ENCODE results near the gene ORAI1. TPM values are rescaled to one million over a fixed set of nuclear protein-coding genes. Genes with fewer than 3 reads are reported as not detected.
"Not testable (repeated sequence)": the region's sequence is repeated elsewhere in the genome, so short reads cannot be mapped to it uniquely, and the experiment has no call there.

The ORAI1 gene
- total RNA-seq, 1 experiment from 2014 or later: 8.5 TPM

DNA sequence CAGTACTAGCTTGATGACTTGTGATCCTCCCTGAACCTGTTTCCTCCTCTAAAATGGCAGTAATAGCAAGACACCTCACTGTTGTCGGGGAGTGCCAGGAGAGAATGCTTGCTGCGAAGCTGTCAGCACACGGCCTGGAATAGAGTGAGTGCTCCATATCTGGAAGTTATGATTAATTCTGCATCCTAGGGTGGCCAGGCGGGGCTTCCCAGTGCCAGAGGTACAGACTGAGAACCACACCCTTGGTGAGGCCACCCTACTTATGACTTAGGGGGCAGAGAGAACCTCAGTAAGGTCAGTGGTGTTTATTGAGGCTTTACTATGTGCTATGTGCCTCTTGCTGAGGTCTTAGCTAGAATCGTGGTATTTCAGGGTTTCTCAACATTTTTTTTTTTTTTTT, 23.0 kb downstream of the ORAI1 start:
- DNase-seq (ENCODE audit: low spot score): no peak

- no peak for DNase-seq (ENCODE audit: low spot score)
These were observed 23.6 kb downstream of the ORAI1 start for GRCh38 chr12:121649819-121650353.

DNA sequence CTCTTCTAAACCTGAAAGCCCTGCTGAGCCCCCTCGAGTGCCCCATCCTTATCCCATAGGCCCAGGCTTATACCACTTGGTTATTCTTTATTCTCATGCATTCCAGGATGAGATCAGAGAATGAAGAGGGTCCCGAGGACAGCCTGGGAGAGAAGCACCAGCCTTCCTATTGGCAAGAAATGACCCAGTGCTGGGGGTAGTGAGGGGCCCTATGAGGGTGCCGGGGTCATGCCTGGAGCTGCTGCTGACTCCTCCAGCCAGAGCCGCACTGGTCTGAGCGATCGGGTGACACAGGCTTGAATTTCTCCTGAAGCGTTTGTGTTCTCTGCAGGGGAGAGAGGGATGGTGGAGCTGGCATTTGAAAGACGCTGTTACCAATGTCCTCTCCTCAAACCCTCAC, 25.0 kb downstream of the ORAI1 start:
- DNase-seq (ENCODE audit: low spot score): no peak

DNA sequence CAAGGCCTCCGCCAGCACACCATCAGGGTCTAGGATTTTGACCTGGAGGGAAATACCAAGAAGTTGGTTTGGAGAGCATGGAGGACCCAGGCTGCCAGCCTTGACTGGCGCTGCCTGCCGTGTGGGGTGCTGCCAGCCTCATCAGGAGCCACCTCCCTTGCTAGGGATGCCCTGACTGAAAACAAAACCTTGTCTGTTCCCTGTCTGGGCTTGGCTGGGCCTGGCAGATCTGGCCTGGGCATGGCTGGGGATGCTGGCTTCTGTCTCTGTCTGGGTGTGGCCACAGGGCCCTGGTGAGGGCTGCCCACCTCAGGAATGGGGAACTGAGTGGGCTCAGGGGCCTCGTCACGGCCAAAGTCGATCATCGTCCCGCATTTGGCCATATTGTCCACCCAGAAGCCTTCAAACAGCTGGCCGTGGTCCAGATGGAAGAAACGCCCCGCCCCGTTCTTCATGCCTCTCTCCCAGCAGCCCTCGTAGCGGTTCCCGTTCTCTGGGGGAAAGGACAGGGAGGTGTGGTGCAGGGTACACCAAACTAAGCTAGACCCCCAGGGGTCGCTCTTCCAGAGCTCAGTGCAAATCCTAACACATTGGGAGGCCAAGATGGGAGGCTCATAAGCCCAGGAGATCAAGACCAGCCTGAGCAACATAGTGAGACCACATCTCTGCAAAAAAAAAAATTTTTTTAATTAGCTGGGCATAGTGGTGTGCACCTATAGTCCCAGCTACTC, 26.6 kb downstream of the ORAI1 start:
- no peak for DNase-seq (ENCODE audit: low spot score)

DNA sequence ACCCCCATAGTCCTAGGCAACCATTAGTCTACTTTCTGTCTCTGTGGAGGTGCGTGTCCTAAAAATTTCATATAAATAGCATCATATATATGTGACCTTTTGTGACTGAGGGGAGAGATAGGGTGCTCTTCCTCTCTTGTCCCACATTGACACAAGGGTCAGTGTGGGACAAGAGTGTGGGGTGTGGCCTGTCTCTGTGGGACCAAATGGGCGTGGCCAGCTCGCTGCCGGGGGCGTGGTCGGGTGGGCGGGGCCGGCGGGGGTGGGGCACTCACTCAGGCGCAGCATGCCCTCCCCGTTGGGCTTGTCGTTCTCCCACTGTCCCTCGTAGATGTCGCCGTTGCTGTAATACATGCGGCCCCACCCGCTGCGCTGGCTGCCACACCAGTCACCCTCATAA, 27.7 kb downstream of the ORAI1 start:
- no peak for DNase-seq (ENCODE audit: low spot score)

DNA sequence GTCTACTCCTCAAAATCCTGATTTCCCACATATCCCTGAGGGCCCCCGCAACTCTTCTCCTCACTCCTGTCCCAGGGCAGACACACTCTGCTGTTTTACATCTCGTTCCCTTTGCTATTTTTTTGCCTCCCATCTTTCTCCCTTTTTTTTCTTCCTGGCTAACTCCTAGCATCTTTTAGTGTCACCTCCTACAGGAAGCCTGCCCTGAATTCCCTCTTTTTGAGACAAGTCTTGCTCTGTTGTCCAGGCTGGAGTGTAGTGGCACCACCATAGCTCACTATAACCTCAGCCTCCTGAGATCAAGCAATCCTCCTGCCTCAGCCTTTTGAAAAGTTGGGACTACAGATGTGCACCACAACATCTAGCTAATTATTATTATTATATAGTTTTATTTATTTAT, 29.8 kb downstream of the ORAI1 start:
- no peak for DNase-seq (ENCODE audit: low spot score)

DNA sequence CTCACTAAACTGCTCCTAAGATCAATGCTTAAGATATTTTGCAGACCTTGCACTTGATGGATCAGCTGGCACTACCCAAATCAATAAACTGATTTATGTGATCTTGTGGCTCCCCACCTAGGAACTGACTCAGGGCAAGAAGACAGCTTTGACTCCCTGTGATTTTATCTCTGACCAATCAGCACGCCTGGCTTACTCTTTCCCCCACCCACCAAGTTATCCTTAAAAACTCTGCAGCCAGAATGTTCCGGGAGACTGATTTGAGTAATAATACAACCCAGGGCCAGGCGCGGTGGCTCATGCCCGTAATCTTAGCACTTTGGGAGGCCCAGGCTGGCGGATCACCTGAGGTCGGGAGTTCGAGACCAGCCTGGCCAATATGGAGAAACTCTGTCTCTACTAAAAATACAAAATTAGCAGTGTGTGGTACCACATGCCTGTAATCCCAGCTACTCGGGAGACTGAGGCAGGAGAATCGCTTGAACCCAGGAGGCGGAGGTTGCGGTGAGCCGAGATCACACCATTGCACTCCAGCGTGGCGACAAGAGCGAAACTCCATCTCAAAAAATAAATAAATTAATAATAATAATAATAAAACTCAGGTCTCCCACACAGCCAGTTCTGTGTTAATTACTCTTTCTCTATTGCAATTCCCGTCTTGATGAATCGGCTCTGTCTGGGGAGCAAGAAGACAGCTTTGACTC, 31.1 kb downstream of the ORAI1 start:
- no peak for DNase-seq (ENCODE audit: low spot score)

DNA sequence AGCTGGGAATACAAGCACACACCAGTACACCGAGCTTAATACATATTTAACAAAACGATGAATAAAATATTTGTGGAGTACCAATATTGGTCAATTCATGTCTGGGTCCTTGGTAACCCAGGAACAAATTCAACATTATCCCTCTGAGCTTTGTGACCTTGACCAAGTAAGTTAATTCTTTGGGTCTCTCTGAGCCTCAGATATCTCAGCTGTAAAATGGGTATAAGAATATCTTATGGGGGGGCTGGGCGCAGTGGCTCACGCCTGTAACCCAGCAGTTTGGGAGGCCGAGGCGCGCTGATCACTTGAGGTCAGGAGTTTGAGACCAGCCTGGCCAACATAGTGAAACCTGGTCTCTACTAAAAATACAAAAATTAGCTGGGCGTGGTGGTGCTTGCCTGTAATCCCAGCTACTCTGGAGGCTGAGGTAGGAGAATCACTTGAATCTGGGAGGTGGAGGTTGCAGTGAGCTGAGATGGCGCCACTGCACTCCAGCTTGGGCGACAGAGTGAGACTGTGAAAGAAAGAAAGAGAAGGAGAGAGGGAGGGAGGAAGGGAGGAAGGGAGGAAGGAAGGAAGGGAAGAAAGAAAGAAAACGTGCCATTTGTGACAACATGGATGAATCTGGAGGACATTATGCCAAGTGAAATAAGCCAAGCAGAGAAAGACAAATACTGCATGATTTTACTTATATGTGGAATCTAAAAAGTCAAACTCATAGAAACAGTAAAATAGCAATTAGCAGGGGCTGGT, 35.2 kb downstream of the ORAI1 start:
- DNase-seq (ENCODE audit: low spot score): not testable (repeated sequence)

GRCh38 chr12:121663610-121663929, 37.2 kb downstream of the ORAI1 start:
- DNase-seq (ENCODE audit: low spot score): no peak

DNA sequence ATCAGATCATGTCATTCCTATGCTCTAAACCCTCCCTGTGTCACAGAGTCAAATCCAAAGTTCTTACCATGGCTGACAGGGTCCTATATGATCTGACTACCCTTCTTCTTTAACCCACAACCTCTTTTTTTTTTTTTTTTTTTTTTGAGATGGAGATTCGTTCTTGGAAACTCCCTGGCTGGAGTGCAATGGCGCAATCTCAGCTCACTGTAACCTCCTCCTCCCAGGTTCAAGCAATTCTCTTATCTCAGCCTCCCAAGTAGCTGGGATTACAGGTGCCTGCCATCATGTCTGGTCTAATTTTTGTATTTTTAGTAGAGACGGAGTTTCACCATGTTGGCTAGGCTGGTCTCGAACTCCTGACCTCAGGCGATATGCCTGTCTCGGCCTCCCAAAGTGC, 40.5 kb downstream of the ORAI1 start:
- DNase-seq (ENCODE audit: low spot score): not testable (repeated sequence)

DNA sequence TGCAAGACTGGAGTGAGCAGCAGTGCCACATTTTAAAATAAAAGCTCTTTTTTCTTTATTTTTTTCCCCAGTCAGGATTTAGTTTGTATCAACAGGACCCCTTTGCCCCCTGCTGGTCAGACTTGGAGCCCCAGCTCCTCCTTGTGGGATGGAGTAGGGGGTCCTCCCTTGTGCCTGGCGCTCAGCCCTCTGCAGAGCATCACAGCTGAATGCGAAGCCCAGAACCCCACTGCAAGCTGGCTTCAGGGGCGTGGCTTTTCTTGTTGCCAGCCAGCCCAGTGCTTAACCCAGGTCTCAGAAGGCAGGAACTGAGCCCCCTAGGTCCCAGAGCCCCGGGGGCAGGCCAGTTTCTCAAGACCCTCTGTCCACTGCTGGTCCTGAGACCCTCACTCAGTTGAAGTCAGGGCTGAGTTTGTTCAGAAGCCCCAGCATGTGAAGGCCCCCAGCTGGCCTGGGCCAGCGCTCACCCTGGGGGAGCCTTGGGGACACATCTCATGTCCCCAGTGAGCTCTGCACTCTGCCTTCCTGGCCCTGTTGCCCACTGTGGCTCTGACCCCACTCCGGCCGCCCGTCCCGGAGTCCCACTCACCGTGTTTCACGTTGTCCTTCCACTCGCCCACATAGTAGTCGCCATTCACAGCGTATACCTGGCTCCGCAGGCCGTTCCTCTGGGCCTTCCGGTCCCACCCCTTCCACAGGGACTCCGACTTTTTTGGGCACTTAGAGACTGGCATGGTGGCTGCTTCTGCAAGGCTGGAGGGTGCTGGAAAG, 42.6 kb downstream of the ORAI1 start:
- no peak for DNase-seq (ENCODE audit: low spot score)

- DNase-seq (ENCODE audit: low spot score): no peak
These were observed 43.2 kb downstream of the ORAI1 start, which contains the start of gene MORN3 for GRCh38 chr12:121669521-121669900. MORN3 (minus strand) TSS chr12:121669654; CDS start chr12:121669483, 171 bp downstream.

DNA sequence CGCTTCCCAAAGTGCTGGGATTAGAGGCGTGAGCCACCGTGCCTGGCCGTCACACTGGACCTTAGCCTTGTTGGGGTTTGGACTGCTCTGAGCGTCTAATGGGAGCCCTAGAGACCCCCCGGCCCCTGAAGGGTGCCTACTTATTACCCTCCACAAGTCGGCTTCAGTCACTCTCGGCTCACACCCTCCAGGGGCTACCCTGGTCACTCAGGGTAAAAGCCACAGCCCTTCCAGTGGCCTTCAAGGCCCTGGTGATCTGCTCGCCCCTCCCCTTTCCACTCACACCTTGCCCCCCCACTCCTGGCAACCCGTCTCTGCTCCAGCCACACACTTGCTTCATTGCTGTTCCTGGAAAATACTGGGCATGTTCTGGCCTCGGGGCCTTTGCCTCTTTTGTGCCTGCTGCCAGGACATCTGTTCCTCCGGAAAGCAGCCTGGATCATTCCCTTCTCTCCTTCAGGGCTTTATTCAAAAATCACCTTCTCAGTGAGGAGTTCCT, 46.7 kb downstream of the ORAI1 start:
- DNase-seq (ENCODE audit: low spot score): no peak

DNA sequence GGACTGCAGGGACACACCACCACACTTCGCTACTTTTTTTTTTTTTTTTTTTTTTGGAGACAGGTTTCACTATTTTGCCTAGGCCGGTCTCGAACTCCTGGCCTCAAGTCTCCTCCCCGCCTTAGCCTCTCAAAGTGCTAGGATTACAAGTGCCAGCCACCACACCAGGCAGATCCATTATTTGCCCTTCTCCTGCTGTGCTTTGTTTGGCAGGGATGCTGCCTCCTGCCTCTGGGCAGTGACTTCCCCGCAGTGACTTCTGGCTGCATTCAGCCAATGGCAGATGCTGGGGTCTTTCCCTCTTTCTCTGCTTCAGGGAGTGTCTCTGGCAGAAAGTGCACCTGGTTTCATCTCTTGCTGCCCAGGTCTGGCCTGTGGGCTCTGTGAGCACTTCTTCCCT, 49.9 kb downstream of the ORAI1 start:
- no peak for DNase-seq (ENCODE audit: low spot score)

GRCh38 chr12:121678305-121678704, 52.0 kb downstream of the ORAI1 start:
- no peak for DNase-seq (ENCODE audit: low spot score)

- DNase-seq (ENCODE audit: low spot score): no peak
These were observed 52.5 kb downstream of the ORAI1 start for GRCh38 chr12:121678716-121679300.

DNA sequence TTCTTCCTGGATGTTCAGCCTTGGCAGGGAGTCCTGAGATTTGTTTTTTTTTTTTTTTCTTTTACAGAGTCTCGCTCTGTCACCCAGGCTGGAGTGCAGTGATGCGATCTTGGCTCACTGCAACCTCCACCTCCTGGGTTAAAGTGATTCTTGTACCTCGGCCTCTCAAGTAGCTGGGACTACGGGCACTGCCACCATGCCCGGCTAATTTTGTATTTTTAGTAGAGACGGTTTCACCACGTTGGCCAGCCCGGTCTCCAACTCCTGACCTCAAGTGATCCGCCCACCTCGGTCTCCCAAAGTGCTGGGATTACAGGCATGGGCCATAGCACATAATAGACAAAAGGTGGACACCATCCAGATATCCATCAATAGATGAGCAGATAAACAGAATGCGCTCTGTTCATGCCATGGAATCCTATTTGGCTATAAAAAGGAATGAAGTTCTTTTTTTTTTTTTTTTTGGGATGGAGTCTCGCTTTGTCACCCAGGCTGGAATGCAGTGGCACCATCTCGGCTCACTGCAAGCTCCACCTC, 53.4 kb downstream of the ORAI1 start:
- DNase-seq (ENCODE audit: low spot score): not testable (repeated sequence)

GRCh38 chr12:121688966-121689365, 62.6 kb downstream of the ORAI1 start:
- no peak for DNase-seq (ENCODE audit: low spot score)

DNA sequence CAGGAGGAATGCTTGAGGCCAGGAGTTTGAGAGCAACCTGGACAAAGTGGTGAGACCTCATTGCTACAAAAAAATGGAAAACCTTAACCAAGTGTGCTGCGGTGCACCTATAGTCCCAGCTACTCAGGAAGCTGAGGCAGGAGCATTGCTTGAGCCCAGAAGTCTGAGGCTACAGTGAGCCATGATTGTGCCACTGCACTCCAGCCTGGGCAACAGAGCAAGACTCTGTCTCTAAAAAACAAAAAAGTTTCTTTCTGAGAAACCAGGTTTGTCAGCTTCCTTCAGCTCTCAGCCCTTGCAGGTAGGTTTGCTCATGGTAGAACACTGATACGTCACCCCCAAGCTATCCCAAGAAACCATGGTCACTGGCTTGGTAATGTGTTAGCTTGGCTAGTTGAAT, 63.1 kb downstream of the ORAI1 start:
- no peak for DNase-seq (ENCODE audit: low spot score)
